K562 (cell line): ENCODE measurements around the gene C11orf52. TPM values are rescaled to one million over a fixed set of nuclear protein-coding genes. Genes with fewer than 3 reads are reported as not detected.

Source experiments
- ATAC-seq: fragments of 200-7000 bp; cut with Tn5 transposase; 3 replicates; pipeline ENCODE4 v1.9.1; 2020; ENCODE audit warnings: moderate library complexity
- BruUV-seq: library from RNA; stranded (reverse); fragments of 400-500 nt; replicated peaks from 2 replicates; lab custom pipeline; 2021; lab: Mats Ljungman, UMichigan
- CTCF ChIA-PET: fragments of 300-600 bp; formaldehyde crosslinking; extraction: SDS; loops from one replicate; lab custom pipeline; 2021; ENCODE audit warnings: low intra/inter-chr PET ratio; lab: Yijun Ruan, JAX
- POLR2A ChIA-PET: fragments of 300-600, 350-650 bp; sonication (Branson Sonifier 250); formaldehyde crosslinking; extraction: SDS; loops from one replicate; lab custom pipeline; 2021; ENCODE audit warnings: antibody characterized with exemption, inconsistent platforms; lab: Yijun Ruan, JAX
- DNase-seq, 4 experiments: peaks; one replicate each; pipeline versions ENCODE4 v3.0.0 to v3.0.0-alpha.2; 2011 to 2018; ENCODE audit warnings: low spot score in 3 of 4, mixed read lengths in 3 of 4; ENCODE audit errors: extremely low read depth in 1 of 4
- FAIRE-seq: peaks from 2 replicates; lab custom pipeline; 2011; peaks lifted over from hg19 to GRCh38; lab: Jason Lieb, UNC
- H2AFZ ChIP-seq: 2 replicates; pipeline ENCODE4 v1.6.0; 2011; ENCODE audit warnings: low read depth, low read length, control low read depth, inconsistent platforms
- H3K27ac ChIP-seq: fragments of 200-600 bp; 3 replicates; pipeline ENCODE4 v1.8.0; 2011; ENCODE audit warnings: low read depth, mild to moderate bottlenecking, control low read depth, inconsistent platforms, low read length, moderate library complexity, mixed read lengths; ENCODE audit errors: extremely low read depth
- H3K27me3 ChIP-seq, 2 experiments: fragments of 300-600 bp in 1 of 2; 2 replicates in 1 of 2; 3 replicates in 1 of 2; pipeline versions ENCODE4 v1.6.0 to v1.8.0; 2011; ENCODE audit warnings: inconsistent platforms in 2 of 2, low read length in 2 of 2, mild to moderate bottlenecking in 1 of 2, mixed read lengths in 1 of 2, moderate library complexity in 1 of 2; ENCODE audit not compliant: control insufficient read depth in 2 of 2, insufficient read depth in 2 of 2
- H3K36me3 ChIP-seq: fragments of 300-600 bp; 3 replicates; pipeline ENCODE4 v1.8.0; 2011; ENCODE audit warnings: mild to moderate bottlenecking, low read length, inconsistent platforms; ENCODE audit not compliant: control insufficient read depth, insufficient read depth
- H3K4me1 ChIP-seq, 2 experiments: fragments of 200-600 bp in 1 of 2; replicated peaks in 1 of 2; 2 replicates in 1 of 2; 3 replicates in 1 of 2; pipeline versions ENCODE4 v1.5.1 to v1.8.0; 2011; ENCODE audit warnings: inconsistent platforms in 2 of 2, low read length in 2 of 2, mild to moderate bottlenecking in 1 of 2, mixed read lengths in 1 of 2, moderate library complexity in 1 of 2; ENCODE audit not compliant: control insufficient read depth in 2 of 2, insufficient read depth in 2 of 2
- H3K4me2 ChIP-seq: 2 replicates; pipeline ENCODE4 v1.6.1; 2011; ENCODE audit warnings: low read length, control low read depth, inconsistent platforms, mixed read lengths; ENCODE audit not compliant: insufficient read depth
- H3K4me3 ChIP-seq: fragments of 200-600 bp; sonication (generic), shearing (Covaris generic); 2 replicates; pipeline ENCODE4 v1.5.1; 2016; ENCODE audit warnings: control low read depth, inconsistent platforms
- H3K79me2 ChIP-seq: fragments of 200-600 bp; 3 replicates; pipeline ENCODE4 v1.8.0; 2011; ENCODE audit warnings: low read length, inconsistent platforms; ENCODE audit not compliant: control insufficient read depth, insufficient read depth
- H3K9ac ChIP-seq, 2 experiments: 2 replicates each; pipeline versions ENCODE4 v1.6.0 to v1.6.1; 2011; ENCODE audit warnings: low read depth in 2 of 2, low read length in 2 of 2, control low read depth in 1 of 2, inconsistent platforms in 1 of 2, mild to moderate bottlenecking in 1 of 2, mixed read lengths in 1 of 2; ENCODE audit not compliant: insufficient read depth in 1 of 2
- H3K9me1 ChIP-seq: one replicate; pipeline ENCODE4 v1.6.0; 2011; ENCODE audit warnings: inconsistent platforms, mild to moderate bottlenecking, low read length, moderate library complexity; ENCODE audit not compliant: control insufficient read depth, insufficient read depth
- H3K9me3 ChIP-seq: replicated peaks from 2 replicates; pipeline ENCODE4 v1.5.1; 2011; ENCODE audit warnings: low read depth, low read length, inconsistent platforms; ENCODE audit not compliant: control insufficient read depth, insufficient read depth
- H4K20me1 ChIP-seq: replicated peaks from 2 replicates; pipeline ENCODE4 v1.6.1; 2011; ENCODE audit warnings: low read length, inconsistent platforms, mixed read lengths; ENCODE audit not compliant: control insufficient read depth, insufficient read depth
- CBFA2T2 ChIP-seq: fragments of 450-650 bp; conservative IDR thresholded peaks from 2 replicates; pipeline ENCODE4 v1.6.1; 2017; ENCODE audit warnings: mild to moderate bottlenecking
- FOXK2 ChIP-seq, 2 experiments: fragments of 450-650 bp; IDR thresholded peaks in 1 of 2; conservative IDR thresholded peaks in 1 of 2; 2 replicates each; pipeline ENCODE4 v1.6.1; 2016; ENCODE audit warnings: low read depth in 2 of 2, mild to moderate bottlenecking in 1 of 2
- ILF3 ChIP-seq: fragments of 450-650 bp; IDR thresholded peaks from 2 replicates; pipeline ENCODE4 v1.6.1; 2018; ENCODE audit warnings: antibody characterized with exemption, mild to moderate bottlenecking, moderate library complexity, borderline replicate concordance
- IRF2 ChIP-seq: sonication (generic); formaldehyde crosslinking; IDR thresholded peaks from 2 replicates; pipeline ENCODE4 v1.8.1; 2022; ENCODE audit warnings: mild to moderate bottlenecking, missing genetic modification reagents
- KLF10 ChIP-seq: fragments of 250-450 bp; sonication (Bioruptor Pico); IDR thresholded peaks from 2 replicates; pipeline ENCODE4 v1.6.1; 2021; ENCODE audit warnings: matching md5 sums
- RBM39 ChIP-seq: fragments of 200-400 bp; formaldehyde crosslinking; optimal IDR thresholded peaks from 2 replicates; pipeline ENCODE3; 2018; ENCODE audit warnings: low read depth, low read length
- XRCC5 ChIP-seq: fragments of 200-400 bp; formaldehyde crosslinking; IDR thresholded peaks from 2 replicates; pipeline ENCODE4 v1.6.1; 2017; ENCODE audit warnings: low read depth, mild to moderate bottlenecking, low read length
- ZNF212 ChIP-seq: fragments of 450-650 bp; formaldehyde crosslinking; IDR thresholded peaks from 2 replicates; pipeline ENCODE4 v1.4.0; 2020; ENCODE audit warnings: mild to moderate bottlenecking
- ZNF24 ChIP-seq: fragments of 450-650 bp; IDR thresholded peaks from 2 replicates; pipeline ENCODE4 v1.6.1; 2016
- WGBS: fragments of 100-300 bp; shearing (Covaris generic); methylation state at CpG from one replicate; pipeline ENCODE4 v1.1.6; 2016; ENCODE audit warnings: low coverage, mixed read lengths; ENCODE audit not compliant: insufficient coverage; ENCODE audit errors: missing lambda C conversion rate; 5-methylcytosine and 5-hydroxymethylcytosine counted together
- in situ Hi-C: fragments of 300-500 bp; cut with MboI; formaldehyde crosslinking; loops from 4 replicates; pipeline ENCODE4 v1.15.0; 2018; ENCODE audit warnings: inconsistent platforms, mixed read lengths
- intact Hi-C: fragments of 100-400 bp; cut with micrococcal nuclease; formaldehyde crosslinking; loops from 2 replicates; pipeline ENCODE4 v1.14.2; 2022
- polyA plus RNA-seq, 8 experiments: library from polyadenylated mRNA; depleted of rRNA in 4 of 8; stranded (reverse) in 5 of 8; unstranded in 3 of 8; fragments of >200 nt; fragmentation: Nextera tagmentation in 2 of 8; fragmentation: Illumina TruSeq in 1 of 8; extraction: Ambion mirVana in 2 of 8; extraction: Trizol in 1 of 8; gene quantifications; 2 replicates each; pipeline versions ENCODE4 v1.2.1 to v1.2.3, GENCODE V29; 2011 to 2014; ENCODE audit warnings: inconsistent platforms in 1 of 8, missing spikeins in 1 of 8
- total RNA-seq, 7 experiments: library from RNA; depleted of rRNA in 6 of 7; stranded (reverse); fragments of >200 nt in 6 of 7; fragmentation: Illumina TruSeq in 2 of 7; extraction: Trizol in 2 of 7; gene quantifications; 2 replicates each; pipeline versions ENCODE4 v1.2.1 to v1.2.3, GENCODE V29; 2011 to 2021; ENCODE audit warnings: low replicate concordance in 1 of 7
- TF ChIP-seq, protein P1 (sequence below): fragments of 450-650 bp; IDR thresholded peaks from 2 replicates; pipeline ENCODE4 v1.6.1; 2016; ENCODE audit warnings: missing biosample characterization, missing genetic modification characterization
- TF ChIP-seq, protein P2 (sequence below): fragments of 450-650 bp; IDR thresholded peaks from 2 replicates; pipeline ENCODE4 v1.6.1; 2014; ENCODE audit warnings: low read depth, mild to moderate bottlenecking, moderate library complexity, borderline replicate concordance
- TF ChIP-seq, protein P3 (sequence below): sonication (generic); formaldehyde crosslinking; IDR thresholded peaks from 2 replicates; pipeline ENCODE4 v1.8.0; 2022; ENCODE audit warnings: mild to moderate bottlenecking, missing genetic modification reagents

Gene C11orf52
- total and polyA plus RNA-seq, 9 of the 15 experiments (the other 6 are each of a cell fraction or from before 2014, with no cell fraction given) = 0.29 to 2.9 (median 1.0) TPM

DNA sequence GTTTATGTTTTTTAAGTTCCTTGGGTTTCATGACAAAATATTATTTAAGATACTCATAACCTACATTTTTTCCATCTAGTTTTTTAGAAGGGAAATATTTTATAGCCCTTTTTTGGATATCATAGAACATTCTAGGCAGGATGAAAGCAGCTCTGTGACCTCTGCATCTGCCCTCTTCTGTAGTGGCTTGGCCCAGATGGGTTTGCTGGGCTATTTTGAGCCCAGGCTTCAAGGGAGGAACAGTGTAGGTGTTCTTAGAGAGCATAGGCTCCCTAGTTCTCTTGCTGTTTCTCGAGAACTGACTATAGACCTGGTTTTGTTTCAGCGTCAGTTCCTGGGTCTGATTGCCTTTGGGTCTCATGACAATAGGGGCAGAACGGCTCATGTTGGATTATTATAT is 50.6 kb downstream of the C11orf52 start:
- 65% methylated on average over 3 of the region's 3 CpGs for WGBS
- CTCF ChIA-PET = no interaction called here
- Histone ChIP-seq H2AFZ (no peak overlapping the region), H3K4me3 (no peak overlapping the region), H3K79me2 (no peaks in the 10 kb centered on the region), H3K27me3 (no peaks in the 10 kb centered on the region), H4K20me1 (no peaks in the 10 kb centered on the region), H3K9me1 (no peaks in the 10 kb centered on the region), H3K4me2 (no peak overlapping the region), H3K9ac (no peak overlapping the region), H3K9me3 (no peaks in the 10 kb centered on the region), H3K27ac (no peak overlapping the region), H3K4me1 (peaks cover 0 to 8% of the 10 kb centered on the region in 2 experiments; a peak in 2 of 5 replicates)
- POLR2A ChIA-PET = interaction anchor here (0.6 kb wide), 1 partner anchor 438 kb away, joined by 4 read pairs; no protein-coding TSS in a partner anchor
- intact Hi-C loops = no loop called here
- no peak for FAIRE-seq
- no peak for DNase-seq
- in situ Hi-C loops = no loop called here
- no peak for ATAC-seq
- TF ChIP-seq KLF10 (CRISPR knock-in tag) = no peak
- no peak for TF ChIP-seq ZNF212 (CRISPR knock-in tag)
- TF ChIP-seq RBM39 = no peak
- TF ChIP-seq XRCC5 = no peak
- TF ChIP-seq, all 486 proteins: peak for 0
- no TSS peak for BruUV-seq
- H3K36me3 ChIP-seq = peaks cover 16% of the 10 kb centered on the region; the same call in 2 of the 3 replicates

DNA sequence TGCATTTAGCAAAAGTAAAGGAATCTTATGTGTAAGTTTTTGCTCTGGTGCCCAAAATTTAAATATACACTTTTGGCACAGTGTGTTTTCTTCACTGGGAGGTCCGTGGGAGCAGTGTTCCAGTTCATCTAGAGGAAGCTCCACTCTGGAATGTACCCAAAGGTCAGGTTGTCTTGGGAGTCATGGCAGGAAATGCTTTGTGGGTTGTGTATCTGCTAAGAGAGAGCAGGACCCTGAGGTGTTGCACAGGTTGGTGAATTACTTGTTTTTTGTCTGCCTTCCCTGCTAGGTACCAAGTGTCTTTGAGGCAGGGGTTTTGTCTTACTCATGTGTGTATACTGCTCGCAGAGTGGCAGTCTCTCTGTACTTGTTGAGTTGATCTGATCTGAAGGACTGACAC is 55.7 kb downstream of the C11orf52 start:
- intact Hi-C loops = no loop called here
- H3K9me3 ChIP-seq = no peaks in the 10 kb centered on the region
- H3K36me3 ChIP-seq = peaks cover 8% of the 10 kb centered on the region; the same call in 1 of the 3 replicates
- peak overlapping the region in 1 of 2 experiments; percentile 20; a peak in 1 of 4 replicates for H3K9ac ChIP-seq
- H3K79me2 ChIP-seq = no peaks in the 10 kb centered on the region
- H3K4me1 ChIP-seq = peaks cover 10 to 11% of the 10 kb centered on the region in 2 experiments
- H3K4me2 ChIP-seq = no peak overlapping the region
- no TSS peak for BruUV-seq
- in situ Hi-C loops = loop anchor here (10.0 kb wide), 1 partner anchor 370 kb away; the partner anchor contains the start of gene SIK2
- CTCF ChIA-PET = no interaction called here
- H2AFZ ChIP-seq = no peak overlapping the region
- no peaks in the 10 kb centered on the region for H4K20me1 ChIP-seq
- 53% methylated on average over 2 of the region's 2 CpGs for WGBS
- no peak overlapping the region for H3K4me3 ChIP-seq
- no peaks in the 10 kb centered on the region for H3K9me1 ChIP-seq
- no peaks in the 10 kb centered on the region for H3K27me3 ChIP-seq
- peak; percentile 51 for FAIRE-seq
- no peak overlapping the region for H3K27ac ChIP-seq
- ATAC-seq = no peak
- POLR2A ChIA-PET = interaction anchor here (1.2 kb wide), 1 partner anchor 40 kb away, joined by 5 read pairs; no protein-coding TSS in a partner anchor
- no peak for DNase-seq
- TF ChIP-seq CBFA2T2 (no peak), IRF2 (no peak), ZNF24 (no peak), FOXK2 (conservative IDR thresholded peaks at IDR 0.05 in 1 of 2, IDR thresholded peaks at IDR 0.05 in 1 of 2; ENCODE audit: low read depth in 2 of 2) (no peak), ILF3 (no peak)
- TF ChIP-seq, protein P1, sequence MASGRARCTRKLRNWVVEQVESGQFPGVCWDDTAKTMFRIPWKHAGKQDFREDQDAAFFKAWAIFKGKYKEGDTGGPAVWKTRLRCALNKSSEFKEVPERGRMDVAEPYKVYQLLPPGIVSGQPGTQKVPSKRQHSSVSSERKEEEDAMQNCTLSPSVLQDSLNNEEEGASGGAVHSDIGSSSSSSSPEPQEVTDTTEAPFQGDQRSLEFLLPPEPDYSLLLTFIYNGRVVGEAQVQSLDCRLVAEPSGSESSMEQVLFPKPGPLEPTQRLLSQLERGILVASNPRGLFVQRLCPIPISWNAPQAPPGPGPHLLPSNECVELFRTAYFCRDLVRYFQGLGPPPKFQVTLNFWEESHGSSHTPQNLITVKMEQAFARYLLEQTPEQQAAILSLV (tag) = no peak
- TF ChIP-seq, protein P2, sequence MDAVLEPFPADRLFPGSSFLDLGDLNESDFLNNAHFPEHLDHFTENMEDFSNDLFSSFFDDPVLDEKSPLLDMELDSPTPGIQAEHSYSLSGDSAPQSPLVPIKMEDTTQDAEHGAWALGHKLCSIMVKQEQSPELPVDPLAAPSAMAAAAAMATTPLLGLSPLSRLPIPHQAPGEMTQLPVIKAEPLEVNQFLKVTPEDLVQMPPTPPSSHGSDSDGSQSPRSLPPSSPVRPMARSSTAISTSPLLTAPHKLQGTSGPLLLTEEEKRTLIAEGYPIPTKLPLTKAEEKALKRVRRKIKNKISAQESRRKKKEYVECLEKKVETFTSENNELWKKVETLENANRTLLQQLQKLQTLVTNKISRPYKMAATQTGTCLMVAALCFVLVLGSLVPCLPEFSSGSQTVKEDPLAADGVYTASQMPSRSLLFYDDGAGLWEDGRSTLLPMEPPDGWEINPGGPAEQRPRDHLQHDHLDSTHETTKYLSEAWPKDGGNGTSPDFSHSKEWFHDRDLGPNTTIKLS = no peak
- TF ChIP-seq, protein P3, sequence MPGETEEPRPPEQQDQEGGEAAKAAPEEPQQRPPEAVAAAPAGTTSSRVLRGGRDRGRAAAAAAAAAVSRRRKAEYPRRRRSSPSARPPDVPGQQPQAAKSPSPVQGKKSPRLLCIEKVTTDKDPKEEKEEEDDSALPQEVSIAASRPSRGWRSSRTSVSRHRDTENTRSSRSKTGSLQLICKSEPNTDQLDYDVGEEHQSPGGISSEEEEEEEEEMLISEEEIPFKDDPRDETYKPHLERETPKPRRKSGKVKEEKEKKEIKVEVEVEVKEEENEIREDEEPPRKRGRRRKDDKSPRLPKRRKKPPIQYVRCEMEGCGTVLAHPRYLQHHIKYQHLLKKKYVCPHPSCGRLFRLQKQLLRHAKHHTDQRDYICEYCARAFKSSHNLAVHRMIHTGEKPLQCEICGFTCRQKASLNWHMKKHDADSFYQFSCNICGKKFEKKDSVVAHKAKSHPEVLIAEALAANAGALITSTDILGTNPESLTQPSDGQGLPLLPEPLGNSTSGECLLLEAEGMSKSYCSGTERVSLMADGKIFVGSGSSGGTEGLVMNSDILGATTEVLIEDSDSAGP (CRISPR knock-in tag) = no peak
